HUDEP-2 (cell line): ENCODE results near the gene KRTAP5-4.
"Not testable (repeated sequence)": the region's sequence is repeated elsewhere in the genome, so short reads cannot be mapped to it uniquely, and the experiment has no call there.

Source experiments
- DNase-seq, 76 experiments: peaks; one replicate each; lab custom pipeline; 2025; ENCODE audit not compliant: unreplicated experiment in 76 of 76; lab: John Stamatoyannopoulos, UW

Gene KRTAP5-4

GRCh38 chr11:1604711-1605110 is 17.2 kb downstream of the KRTAP5-4 start:
- DNase-seq: no peak

GRCh38 chr11:1604181-1604580 is 17.8 kb downstream of the KRTAP5-4 start:
- DNase-seq: no peak

GRCh38 chr11:1603629-1604028 is 18.3 kb downstream of the KRTAP5-4 start:
- no peak for DNase-seq

GRCh38 chr11:1601663-1602062 is 20.3 kb downstream of the KRTAP5-4 start:
- DNase-seq: not testable (repeated sequence)

GRCh38 chr11:1600626-1601025 is 21.3 kb downstream of the KRTAP5-4 start:
- DNase-seq: no peak

GRCh38 chr11:1598816-1599215 is 23.1 kb downstream of the KRTAP5-4 start:
- no peak for DNase-seq

GRCh38 chr11:1598406-1598805 is 23.5 kb downstream of the KRTAP5-4 start:
- DNase-seq: not testable (repeated sequence)

- DNase-seq: no peak
Observed at GRCh38 chr11:1597994-1598380, 24.0 kb downstream of the KRTAP5-4 start, which contains the start of gene KRTAP5-2. KRTAP5-2 (minus strand) TSS chr11:1598294; CDS start chr11:1598250, 44 bp downstream.

GRCh38 chr11:1597331-1597993 is 24.5 kb downstream of the KRTAP5-4 start:
- DNase-seq: no peak

GRCh38 chr11:1596576-1597121 is 25.3 kb downstream of the KRTAP5-4 start:
- not testable (repeated sequence) for DNase-seq

- not testable (repeated sequence) for DNase-seq
Observed at GRCh38 chr11:1595994-1596575, 25.9 kb downstream of the KRTAP5-4 start.

GRCh38 chr11:1592628-1593027 is 29.3 kb downstream of the KRTAP5-4 start:
- no peak for DNase-seq

- DNase-seq: no peak
Observed at GRCh38 chr11:1589996-1590395, 31.9 kb downstream of the KRTAP5-4 start.

GRCh38 chr11:1589191-1589963 is 32.6 kb downstream of the KRTAP5-4 start:
- DNase-seq: not testable (repeated sequence)

GRCh38 chr11:1586699-1587098 is 35.2 kb downstream of the KRTAP5-4 start:
- DNase-seq: no peak

GRCh38 chr11:1584661-1585370 is 37.1 kb downstream of the KRTAP5-4 start, which contains the start of gene KRTAP5-1:
KRTAP5-1 (minus strand) TSS chr11:1585283; CDS start chr11:1585249, 34 bp downstream.
- DNase-seq: not testable (repeated sequence)

- DNase-seq: not testable (repeated sequence)
Observed at GRCh38 chr11:1582909-1583308, 39.0 kb downstream of the KRTAP5-4 start.

GRCh38 chr11:1581976-1582375 is 40.0 kb downstream of the KRTAP5-4 start:
- no peak for DNase-seq

- no peak for DNase-seq
Observed at GRCh38 chr11:1576825-1577224, 45.1 kb downstream of the KRTAP5-4 start.

GRCh38 chr11:1575756-1576155 is 46.2 kb downstream of the KRTAP5-4 start:
- not testable (repeated sequence) for DNase-seq

- DNase-seq: no peak
Observed at GRCh38 chr11:1574933-1575242, 47.0 kb downstream of the KRTAP5-4 start.
